Right lobe of liver (tissue), 6 donors: ENCODE data around the gene TOMM20. TPM values are rescaled to one million over a fixed set of nuclear protein-coding genes. Genes with fewer than 3 reads are reported as not detected.
A peak's percentile ranks its signal among the peaks of the same experiment; 100 is the strongest.

ENCODE experiments used
- ATAC-seq, 4 donors: fragments of 200-7000 bp; cut with Tn5 transposase; one replicate each; pipeline ENCODE4 v1.9.1; 2020; ENCODE audit warnings: mild to moderate bottlenecking in 4 of 4, moderate library complexity in 4 of 4
- DNase-seq, 3 donors: peaks; one replicate each; pipeline ENCODE4 v3.0.0-alpha.2; 2020
- H3K27ac ChIP-seq, 3 donors: fragments of 200-600 bp; one replicate each; pipeline ENCODE4 v1.8.0; 2022
- H3K27me3 ChIP-seq, 2 donors: fragments of 200-600 bp; one replicate each; pipeline ENCODE4 v1.8.0; 2022
- H3K36me3 ChIP-seq, 4 donors: fragments of 200-600 bp; sonication (generic) in 1 of 4; one replicate each; pipeline versions ENCODE4 v1.5.1 to v1.8.0; 2017 to 2022; ENCODE audit warnings: control low read depth in 1 of 4
- H3K4me1 ChIP-seq, 4 donors: fragments of 200-600 bp; sonication (generic) in 1 of 4; one replicate each; pipeline versions ENCODE4 v1.5.1 to v1.8.0; 2017 to 2022; ENCODE audit warnings: control low read depth in 1 of 4
- H3K4me3 ChIP-seq, 3 donors: fragments of 200-600 bp; one replicate each; pipeline ENCODE4 v1.8.0; 2022
- H3K9me3 ChIP-seq, 4 donors: fragments of 200-600 bp; sonication (generic) in 1 of 4; one replicate each; pipeline versions ENCODE4 v1.5.1 to v1.8.0; 2017 to 2022; ENCODE audit warnings: control low read depth in 1 of 4
- CTCF ChIP-seq, 4 donors: fragments of 200-600 bp in 3 of 4; fragments of 450-650 bp in 1 of 4; IDR thresholded peaks; one replicate each; pipeline versions ENCODE4 v1.5.1 to v1.8.0; 2016 to 2022; ENCODE audit warnings: antibody characterized with exemption in 4 of 4, mild to moderate bottlenecking in 2 of 4
- POLR2A ChIP-seq: fragments of 450-650 bp; IDR thresholded peaks from one replicate; pipeline ENCODE4 v1.6.1; 2017; ENCODE audit warnings: antibody characterized with exemption, mild to moderate bottlenecking
- WGBS: methylation state at CpG from one replicate; pipeline ENCODE4 v1.1.6; 2018; ENCODE audit warnings: low coverage, low lambda C conversion rate; ENCODE audit not compliant: insufficient coverage; ENCODE audit errors: missing lambda C conversion rate; 5-methylcytosine and 5-hydroxymethylcytosine counted together
- intact Hi-C, 2 donors: fragments of 100-400 bp; cut with DNase I; formaldehyde crosslinking; loops; one replicate each; pipeline versions ENCODE4 v1.11.2 to v1.14.1; 2022
- total RNA-seq, 6 experiments: library from RNA; depleted of rRNA in 2 of 6; stranded (reverse); fragments of >200 nt in 2 of 6; fragmentation: NEBNext Ultra II Directional in 3 of 6; extraction: Animal tissue kit (Norgen Biotek cat#: 25700) in 3 of 6; gene quantifications; one replicate each; pipeline versions ENCODE4 v1.1.0 to v1.2.4, GENCODE V29; 2016 to 2023
- donor health status: DM: no; HTN: yes; CAD: no.
- donor health status: DM: no; HTN: no; CAD: no.
- donor health status: DM: no; HTN: no; CAD: no.
- donor health status: DM: no; HTN: yes; CAD: no.
- donor health status: DM: no; HTN: yes; CAD: no.

TOMM20 gene
- total RNA-seq, 6 experiments from 2014 or later: 33.0 to 59.2 (median 42.7) TPM

GRCh38 chr1:235077163-235077540, 51.5 kb downstream of the TOMM20 start:
- H3K36me3 ChIP-seq: no peaks in the 10 kb centered on the region
- TF ChIP-seq CTCF (IDR thresholded peaks at IDR 0.05) (no peak), POLR2A (no peak)
- DNase-seq (no peak), ATAC-seq (no peak)
- intact Hi-C loops: loop anchor here (10.0 kb wide), 2 partner anchors 102 to 462 kb away; partner anchors contain the start of gene IRF2BP2 (in 1 of the 2)
- H3K4me3 ChIP-seq: no peak overlapping the region
- no peaks in the 10 kb centered on the region for H3K27me3 ChIP-seq
- peak overlapping the region; percentile 88 to 97 (median 94) for H3K27ac ChIP-seq
- H3K4me1 ChIP-seq: peaks cover 0 to 73% (median 38%) of the 10 kb centered on the region in 4 donors
- H3K9me3 ChIP-seq: no peaks in the 10 kb centered on the region
- WGBS: no CpG with 5 or more reads among the region's 1 CpG

GRCh38 chr1:235076504-235077162, 52.0 kb downstream of the TOMM20 start:
- no peak for DNase-seq

DNA sequence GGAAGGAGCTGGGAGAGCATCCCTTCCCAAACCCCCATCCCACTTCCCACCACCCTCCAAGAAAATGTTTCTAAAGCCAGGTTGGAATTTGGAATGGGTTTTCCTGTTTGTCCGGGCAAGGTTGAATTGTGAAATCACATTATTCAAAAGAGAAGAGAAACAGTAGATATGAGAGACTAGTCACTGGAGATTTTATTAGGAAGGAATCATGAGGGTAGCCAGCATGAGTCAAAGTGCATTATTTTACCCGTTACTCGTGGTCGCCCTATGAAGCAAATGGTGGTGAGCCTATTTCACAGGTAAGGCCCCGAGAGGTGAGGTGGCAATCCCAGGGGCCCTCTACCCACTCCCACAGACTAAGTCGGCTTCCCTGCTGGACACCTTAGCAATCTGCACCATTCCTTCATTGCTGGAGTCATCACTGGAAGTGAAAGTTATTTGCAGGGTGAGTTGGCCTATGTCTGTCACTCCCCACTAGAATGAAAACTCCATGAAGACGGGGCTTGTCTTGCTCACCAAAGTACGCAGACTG, 52.8 kb downstream of the TOMM20 start:
- 23% methylated on average over 7 of the region's 8 CpGs for WGBS
- ATAC-seq: peak; percentile 3 to 11 (median 6)
- H3K4me3 ChIP-seq: peak overlapping the region in 2 of 3 donors; percentile 3 to 21
- H3K27me3 ChIP-seq: no peaks in the 10 kb centered on the region
- peaks cover 0 to 74% (median 39%) of the 10 kb centered on the region in 4 donors for H3K4me1 ChIP-seq
- TF ChIP-seq CTCF (IDR thresholded peaks at IDR 0.05) (no peak), POLR2A (no peak)
- DNase-seq: peak in 1 of 3 donors; percentile 31
- peak overlapping the region; percentile 88 to 97 (median 94) for H3K27ac ChIP-seq
- intact Hi-C loops: loop anchor here (10.0 kb wide), 2 partner anchors 101 to 461 kb away; partner anchors contain the start of gene IRF2BP2 (in 1 of the 2)
- no peaks in the 10 kb centered on the region for H3K9me3 ChIP-seq
- no peaks in the 10 kb centered on the region for H3K36me3 ChIP-seq

More at GRCh38 chr1:235076504-235077162, 52.0 kb downstream of the TOMM20 start:
- H3K9me3 ChIP-seq: no peaks in the 10 kb centered on the region
- peaks cover 0 to 73% (median 38%) of the 10 kb centered on the region in 4 donors for H3K4me1 ChIP-seq
- no peak overlapping the region for H3K4me3 ChIP-seq
- intact Hi-C loops: loop anchor here (10.0 kb wide), 2 partner anchors 102 to 462 kb away; partner anchors contain the start of gene IRF2BP2 (in 1 of the 2)
- H3K27ac ChIP-seq: peak overlapping the region; percentile 88 to 97 (median 94)
- TF ChIP-seq POLR2A (no peak), CTCF (IDR thresholded peaks at IDR 0.05) (no peak)
- no peaks in the 10 kb centered on the region for H3K36me3 ChIP-seq
- H3K27me3 ChIP-seq: no peaks in the 10 kb centered on the region
- no peak for ATAC-seq
- 88% methylated on average over 11 of the region's 16 CpGs for WGBS

GRCh38 chr1:235075048-235075776, 53.4 kb downstream of the TOMM20 start:
- peak overlapping the region; percentile 3 to 21 (median 19) for H3K4me3 ChIP-seq
- WGBS: 17% methylated on average over 15 of the region's 25 CpGs
- intact Hi-C loops: loop anchor here (10.0 kb wide), 2 partner anchors 100 to 460 kb away; partner anchors contain the start of gene IRF2BP2 (in 1 of the 2)
- H3K27ac ChIP-seq: peak overlapping the region; percentile 88 to 97 (median 94)
- H3K9me3 ChIP-seq: no peaks in the 10 kb centered on the region
- ATAC-seq (peak; percentile 26 to 55 (median 50)), DNase-seq (peak; percentile 67 to 83 (median 74))
- H3K4me1 ChIP-seq: peaks cover 0 to 76% (median 39%) of the 10 kb centered on the region in 4 donors
- H3K27me3 ChIP-seq: no peaks in the 10 kb centered on the region
- TF ChIP-seq CTCF (IDR thresholded peaks at IDR 0.05) (no peak), POLR2A (peak; percentile 62)
- no peaks in the 10 kb centered on the region for H3K36me3 ChIP-seq
